Measurements from ENCODE around the gene OTUB1. TPM values are rescaled to one million over a fixed set of nuclear protein-coding genes. Genes with fewer than 3 reads are reported as not detected.

The OTUB1 gene
- total and polyA plus RNA-seq, 4 donors = 40.8 to 95.2 (median 72.3) TPM

DNA sequence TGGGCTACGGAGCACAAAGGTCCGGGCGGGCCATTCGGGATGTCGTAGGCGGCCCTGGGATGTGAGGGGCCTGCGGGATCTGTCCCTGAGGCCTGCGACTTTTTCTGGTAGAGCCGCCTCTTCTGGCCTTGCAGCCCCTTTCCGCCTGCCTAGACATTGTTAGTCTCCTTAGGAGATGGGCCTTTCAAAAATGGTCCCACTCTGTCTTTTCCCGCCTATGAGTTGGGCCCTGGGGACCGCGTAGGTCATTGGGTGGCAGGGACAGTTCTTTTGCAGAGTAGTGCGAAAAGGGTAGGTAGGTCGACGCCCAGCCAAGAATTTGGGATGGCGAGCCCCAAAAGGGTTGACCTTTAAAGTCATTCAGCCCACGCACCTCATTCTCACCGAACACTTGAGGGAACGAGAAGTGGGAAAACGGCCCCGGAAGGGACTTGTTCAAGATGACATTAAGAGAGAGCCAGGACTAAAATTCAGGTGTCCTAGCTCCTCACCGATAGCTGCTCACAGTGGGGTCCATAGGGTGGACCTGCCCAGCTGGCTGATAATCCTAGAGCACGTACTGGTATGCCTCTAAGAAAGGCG lies 785 bp downstream of the OTUB1 start:
- Histone ChIP-seq H3K27me3 (ENCODE audit: control insufficient read depth in 3 of 3, insufficient read depth in 3 of 3, low read length in 2 of 3) (no peaks in the 10 kb centered on the region), H3K9ac (ENCODE audit: insufficient read depth in 1 of 2, low read length in 2 of 2) (peak overlapping the region; percentile 24 to 55), H3K9me3 (ENCODE audit: control insufficient read depth in 4 of 4, insufficient read depth in 3 of 4, low read length in 3 of 4) (no peaks in the 10 kb centered on the region), H3K27ac (ENCODE audit: low read depth in 1 of 2, low read length in 1 of 2) (peak overlapping the region; percentile 74 to 96), H3K4me3 (peak overlapping the region; percentile 97), H3K4me1 (ENCODE audit: control insufficient read depth in 5 of 5, insufficient read depth in 5 of 5, low read length in 5 of 5) (peaks cover 0 to 15% (median 10%) of the 10 kb centered on the region in 5 donors), H3K36me3 (ENCODE audit: control insufficient read depth in 4 of 4, insufficient read depth in 4 of 4, low read length in 4 of 4) (peaks cover 7 to 23% (median 18%) of the 10 kb centered on the region in 4 donors)
- no peak for DNase-seq
- no peak for ATAC-seq (ENCODE audit: insufficient read depth, low FRiP score)
- TF ChIP-seq, protein P1, sequence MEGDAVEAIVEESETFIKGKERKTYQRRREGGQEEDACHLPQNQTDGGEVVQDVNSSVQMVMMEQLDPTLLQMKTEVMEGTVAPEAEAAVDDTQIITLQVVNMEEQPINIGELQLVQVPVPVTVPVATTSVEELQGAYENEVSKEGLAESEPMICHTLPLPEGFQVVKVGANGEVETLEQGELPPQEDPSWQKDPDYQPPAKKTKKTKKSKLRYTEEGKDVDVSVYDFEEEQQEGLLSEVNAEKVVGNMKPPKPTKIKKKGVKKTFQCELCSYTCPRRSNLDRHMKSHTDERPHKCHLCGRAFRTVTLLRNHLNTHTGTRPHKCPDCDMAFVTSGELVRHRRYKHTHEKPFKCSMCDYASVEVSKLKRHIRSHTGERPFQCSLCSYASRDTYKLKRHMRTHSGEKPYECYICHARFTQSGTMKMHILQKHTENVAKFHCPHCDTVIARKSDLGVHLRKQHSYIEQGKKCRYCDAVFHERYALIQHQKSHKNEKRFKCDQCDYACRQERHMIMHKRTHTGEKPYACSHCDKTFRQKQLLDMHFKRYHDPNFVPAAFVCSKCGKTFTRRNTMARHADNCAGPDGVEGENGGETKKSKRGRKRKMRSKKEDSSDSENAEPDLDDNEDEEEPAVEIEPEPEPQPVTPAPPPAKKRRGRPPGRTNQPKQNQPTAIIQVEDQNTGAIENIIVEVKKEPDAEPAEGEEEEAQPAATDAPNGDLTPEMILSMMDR (IDR thresholded peaks at IDR 0.05; ENCODE audit: control extremely low read depth, extremely low read depth) = no peak
- 39 to 53% methylated on average over 24 to 25 of the region's 25 CpGs for WGBS, 2 donors

DNA sequence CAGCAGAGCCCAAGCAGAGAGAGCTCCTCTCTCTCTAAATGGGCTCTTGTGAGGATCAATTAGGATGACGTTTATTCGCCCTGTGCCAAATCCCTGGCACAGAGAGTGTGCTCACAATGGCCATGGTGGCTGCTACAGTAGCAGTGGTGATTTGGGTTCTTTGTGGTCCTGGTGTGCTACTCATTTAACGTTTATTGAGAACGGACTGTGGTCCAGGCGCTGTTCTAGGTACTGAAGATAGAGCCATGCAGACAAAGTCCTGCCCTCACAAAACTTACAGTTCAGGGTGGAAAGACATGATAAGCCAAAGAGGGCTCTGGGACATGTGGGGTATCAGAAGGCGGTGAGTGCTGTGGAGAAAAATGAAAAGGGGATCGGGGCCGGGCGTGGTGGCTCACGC lies 5.3 kb downstream of the OTUB1 start:
- Histone ChIP-seq H3K27ac (ENCODE audit: low read depth in 1 of 2, low read length in 1 of 2) (no peak overlapping the region), H3K36me3 (ENCODE audit: control insufficient read depth in 4 of 4, insufficient read depth in 4 of 4, low read length in 4 of 4) (peaks cover 10 to 40% (median 26%) of the 10 kb centered on the region in 4 donors), H3K9ac (ENCODE audit: insufficient read depth in 1 of 2, low read length in 2 of 2) (no peak overlapping the region), H3K27me3 (ENCODE audit: control insufficient read depth in 3 of 3, insufficient read depth in 3 of 3, low read length in 2 of 3) (no peaks in the 10 kb centered on the region), H3K4me1 (ENCODE audit: control insufficient read depth in 5 of 5, insufficient read depth in 5 of 5, low read length in 5 of 5) (peaks cover 0 to 9% (median 6%) of the 10 kb centered on the region in 5 donors), H3K9me3 (ENCODE audit: control insufficient read depth in 4 of 4, insufficient read depth in 3 of 4, low read length in 3 of 4) (peaks cover 0 to under 1% (median 0%) of the 10 kb centered on the region in 4 donors), H3K4me3 (no peak overlapping the region)
- TF ChIP-seq, protein P1 (IDR thresholded peaks at IDR 0.05; ENCODE audit: control extremely low read depth, extremely low read depth) = no peak
- WGBS, 2 donors = 94 to 95% methylated on average over 10 of the region's 10 CpGs
- no peak for DNase-seq
- no peak for ATAC-seq (ENCODE audit: insufficient read depth, low FRiP score)

DNA sequence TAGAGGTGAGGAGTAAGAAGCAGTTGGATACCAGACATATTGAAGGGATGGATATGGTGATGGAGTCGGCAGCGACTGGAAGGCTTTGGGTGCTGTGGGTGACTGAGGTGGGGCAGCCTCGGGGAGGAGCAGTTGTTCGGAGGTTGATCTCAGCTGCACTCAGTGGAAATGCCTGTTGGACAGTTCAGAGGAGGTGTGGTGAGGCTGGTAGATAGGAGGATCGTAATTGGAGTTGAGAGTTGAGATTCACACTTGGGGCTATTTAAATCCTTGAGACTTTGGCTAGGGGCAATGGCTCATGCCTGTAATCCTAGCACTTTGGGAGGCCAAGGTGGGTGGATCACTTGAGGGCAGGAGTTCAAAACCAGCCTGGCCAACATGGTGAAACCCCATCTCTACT lies 6.9 kb downstream of the OTUB1 start:
- Histone ChIP-seq H3K9ac (ENCODE audit: insufficient read depth in 1 of 2, low read length in 2 of 2) (no peak overlapping the region), H3K27me3 (ENCODE audit: control insufficient read depth in 3 of 3, insufficient read depth in 3 of 3, low read length in 2 of 3) (no peaks in the 10 kb centered on the region), H3K4me1 (ENCODE audit: control insufficient read depth in 5 of 5, insufficient read depth in 5 of 5, low read length in 5 of 5) (peaks cover 0 to 3% (median 0%) of the 10 kb centered on the region in 5 donors), H3K36me3 (ENCODE audit: control insufficient read depth in 4 of 4, insufficient read depth in 4 of 4, low read length in 4 of 4) (peaks cover 18 to 55% (median 29%) of the 10 kb centered on the region in 4 donors), H3K27ac (ENCODE audit: low read depth in 1 of 2, low read length in 1 of 2) (no peak overlapping the region), H3K9me3 (ENCODE audit: control insufficient read depth in 4 of 4, insufficient read depth in 3 of 4, low read length in 3 of 4) (peaks cover 0 to 3% (median 0%) of the 10 kb centered on the region in 4 donors), H3K4me3 (no peak overlapping the region)
- no peak for DNase-seq
- WGBS, 2 donors = 91 to 97% methylated on average over 5 of the region's 5 CpGs
- TF ChIP-seq, protein P1 (IDR thresholded peaks at IDR 0.05; ENCODE audit: control extremely low read depth, extremely low read depth) = no peak
- no peak for ATAC-seq (ENCODE audit: insufficient read depth, low FRiP score)

Data from lung (tissue), 12 donors.